Daoy (cell line): ENCODE results near the gene REM2. TPM values are rescaled to one million over a fixed set of nuclear protein-coding genes. Genes with fewer than 3 reads are reported as not detected.
"Not testable (repeated sequence)": the region's sequence is repeated elsewhere in the genome, so short reads cannot be mapped to it uniquely, and the experiment has no call there.

Source experiments
- DNase-seq: peaks from one replicate; pipeline ENCODE4 v3.0.0-alpha.2; 2015; ENCODE audit warnings: low read depth
- total RNA-seq: library from RNA; depleted of rRNA; stranded (reverse); fragments of >200 nt; shearing (Covaris generic); gene quantifications from 2 replicates; pipeline ENCODE4 v1.2.3, GENCODE V29; 2014

The REM2 gene
- total RNA-seq, 1 experiment from 2014 or later, result 0.74 TPM

GRCh38 chr14:22896356-22896755 lies 13.3 kb downstream of the REM2 start:
- DNase-seq, result no peak

- DNase-seq, result no peak
Observed at GRCh38 chr14:22896760-22897159, 13.7 kb downstream of the REM2 start.

GRCh38 chr14:22897357-22897756 lies 14.3 kb downstream of the REM2 start:
- no peak for DNase-seq

- DNase-seq, result peak; percentile 65
Observed at GRCh38 chr14:22898302-22899090, 15.5 kb downstream of the REM2 start.

- peak; percentile 66 for DNase-seq
Observed at GRCh38 chr14:22900081-22900799, 17.2 kb downstream of the REM2 start.

- DNase-seq, result no peak
Observed at GRCh38 chr14:22901799-22902198, 18.8 kb downstream of the REM2 start.

DNA sequence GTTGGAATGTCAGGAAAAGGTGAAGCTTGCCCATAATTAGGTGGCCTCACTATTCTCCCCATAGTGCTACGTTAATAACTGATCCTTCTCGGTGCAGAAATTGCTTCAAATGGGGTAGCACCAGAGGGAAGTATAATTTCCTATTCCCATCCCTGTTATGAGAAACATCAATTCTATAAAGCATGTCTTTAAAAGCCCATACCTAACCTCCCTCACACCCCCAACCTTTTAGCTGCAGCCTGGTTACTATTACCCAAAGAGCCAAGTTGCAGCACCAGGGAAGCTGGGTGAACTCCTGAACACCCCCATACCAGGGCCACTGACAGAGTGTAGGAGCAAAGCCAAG lies 20.7 kb downstream of the REM2 start:
- DNase-seq, result no peak

GRCh38 chr14:22905627-22906026 lies 22.6 kb downstream of the REM2 start:
- no peak for DNase-seq

DNA sequence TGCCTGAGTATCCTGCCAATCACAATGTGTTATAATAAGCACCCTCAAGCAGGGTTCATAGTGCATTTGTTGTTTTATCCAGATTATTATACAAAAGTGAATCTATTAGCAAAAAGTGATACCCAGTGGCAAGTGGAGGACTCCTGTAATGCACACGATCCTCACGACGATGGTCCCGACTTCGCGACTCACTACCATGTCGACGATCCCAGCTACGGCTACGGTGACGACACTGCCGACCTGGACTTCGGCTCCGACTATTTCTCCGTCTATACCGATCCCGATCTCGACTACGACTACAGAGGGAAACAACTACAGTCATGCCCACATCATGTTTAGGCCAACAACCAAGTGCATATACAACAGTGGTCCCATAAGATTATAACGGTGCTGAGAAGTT lies 23.1 kb downstream of the REM2 start:
- DNase-seq, result no peak

DNA sequence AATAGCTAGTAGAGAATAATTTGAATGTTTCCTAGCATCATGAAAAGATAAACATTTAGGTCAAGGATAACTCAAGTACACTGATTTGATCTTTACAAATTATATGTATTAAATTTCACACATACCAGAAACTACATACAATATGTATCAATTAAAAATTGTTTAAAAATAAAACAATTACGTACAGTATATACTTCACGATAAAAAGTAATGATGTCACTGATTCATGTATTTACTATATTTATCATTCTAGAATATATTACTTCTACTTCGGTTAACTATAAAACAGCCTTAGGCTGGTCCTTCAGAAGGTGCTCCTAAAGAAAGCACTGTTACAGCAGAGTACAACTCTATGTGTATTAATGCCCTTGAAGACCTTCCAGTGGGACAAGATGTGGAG lies 24.4 kb downstream of the REM2 start:
- no peak for DNase-seq

- DNase-seq, result no peak
Observed at GRCh38 chr14:22908601-22909000, 25.6 kb downstream of the REM2 start.

DNA sequence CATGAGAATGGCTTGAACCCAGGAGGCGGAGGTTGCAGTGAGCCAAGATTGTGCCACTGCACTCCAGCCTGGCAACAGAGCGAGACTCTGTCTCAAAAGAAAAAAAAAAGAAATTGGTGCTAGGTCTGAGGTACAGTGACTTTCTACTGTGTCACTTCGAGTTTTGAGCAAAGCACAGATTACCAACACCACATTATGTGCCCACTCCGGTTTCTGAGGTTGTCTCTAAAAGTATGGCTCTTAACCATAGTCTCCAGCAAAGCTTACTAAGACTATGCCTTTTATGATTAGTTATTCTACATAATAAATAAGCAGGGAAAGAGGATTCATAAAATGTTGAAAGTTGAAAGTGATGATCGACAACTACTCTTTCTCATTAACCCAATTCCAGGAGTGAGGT lies 27.9 kb downstream of the REM2 start:
- DNase-seq, result no peak

DNA sequence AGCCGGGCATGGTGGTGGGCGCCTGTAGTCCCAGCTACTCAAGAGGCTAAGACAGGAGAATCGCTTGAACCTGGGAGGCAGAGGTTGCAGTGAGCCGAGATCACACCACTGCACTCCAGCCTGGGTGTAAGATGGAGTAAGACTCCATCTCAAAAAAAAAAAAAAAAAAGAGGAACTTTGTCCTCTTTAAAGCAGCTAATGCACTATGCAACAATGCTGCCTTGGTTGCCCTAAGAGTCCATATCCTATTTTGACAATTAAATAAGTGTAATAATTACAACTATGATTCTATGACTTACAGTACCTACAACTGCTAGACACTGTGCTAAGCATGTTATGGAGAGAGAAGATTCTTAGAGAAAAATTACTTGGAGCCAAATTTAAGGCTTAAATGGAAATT lies 31.8 kb downstream of the REM2 start:
- DNase-seq, result not testable (repeated sequence)

GRCh38 chr14:22915886-22916521 lies 33.0 kb downstream of the REM2 start:
- no peak for DNase-seq

GRCh38 chr14:22918804-22919600 lies 36.0 kb downstream of the REM2 start, which contains the start of gene RBM23:
RBM23 (minus strand) TSS chr14:22919149.
- DNase-seq, result peak; percentile 100

DNA sequence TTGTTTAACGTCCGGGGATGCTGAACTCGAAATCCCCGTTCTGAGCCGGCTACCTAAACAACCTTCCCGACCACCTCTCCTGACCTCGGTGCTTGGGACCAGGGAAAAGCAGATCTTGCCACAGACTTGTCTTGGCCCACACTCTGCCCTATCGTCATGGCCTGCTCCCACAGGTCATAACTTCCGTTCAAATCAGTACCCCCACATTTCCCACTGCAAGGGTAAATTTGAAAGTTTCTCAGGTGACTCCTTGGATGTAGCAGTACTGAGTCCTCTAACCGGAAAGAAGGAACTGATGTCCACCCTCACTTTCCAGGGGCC lies 36.5 kb downstream of the REM2 start:
- no peak for DNase-seq

DNA sequence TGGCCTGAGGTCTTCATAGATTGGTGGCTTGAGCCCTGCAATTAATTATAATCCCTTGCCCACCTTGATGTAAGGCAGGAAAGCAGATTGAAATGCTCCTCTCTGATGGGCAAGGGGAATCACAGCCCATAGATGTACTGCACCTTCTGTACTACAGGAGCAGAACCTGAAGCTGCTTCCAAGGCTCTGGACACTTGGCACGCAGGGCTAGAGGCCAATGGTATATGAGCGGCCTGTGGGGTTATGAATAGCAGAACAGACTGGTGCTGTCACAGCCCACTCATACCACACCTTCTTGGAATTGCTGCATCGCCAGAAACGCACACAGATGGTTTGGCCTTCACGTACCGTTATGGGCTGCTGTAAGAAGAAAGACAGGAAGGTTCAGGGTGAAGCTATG lies 37.7 kb downstream of the REM2 start:
- no peak for DNase-seq

GRCh38 chr14:22922294-22922693 lies 39.3 kb downstream of the REM2 start:
- DNase-seq, result no peak

DNA sequence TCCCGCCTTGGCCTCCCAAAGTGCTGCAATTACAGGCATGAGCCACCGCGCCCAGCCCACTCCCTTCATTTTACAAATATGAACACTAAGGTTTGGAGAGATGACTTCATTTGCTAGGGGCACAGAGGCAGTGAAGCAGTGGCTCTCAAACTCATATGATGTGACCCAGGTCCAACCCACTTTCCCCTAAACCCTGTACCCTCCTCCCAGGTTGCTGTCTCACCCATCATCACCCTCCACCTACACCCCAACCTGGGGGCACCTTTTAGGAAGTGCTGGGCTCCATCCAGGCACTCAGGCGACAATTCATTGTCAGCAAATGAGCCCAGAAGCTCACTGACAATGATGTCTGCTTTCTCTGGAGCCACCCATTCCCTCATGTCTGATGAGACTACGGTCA lies 40.7 kb downstream of the REM2 start:
- no peak for DNase-seq

- DNase-seq, result no peak
Observed at GRCh38 chr14:22925513-22925912, 42.5 kb downstream of the REM2 start.

DNA sequence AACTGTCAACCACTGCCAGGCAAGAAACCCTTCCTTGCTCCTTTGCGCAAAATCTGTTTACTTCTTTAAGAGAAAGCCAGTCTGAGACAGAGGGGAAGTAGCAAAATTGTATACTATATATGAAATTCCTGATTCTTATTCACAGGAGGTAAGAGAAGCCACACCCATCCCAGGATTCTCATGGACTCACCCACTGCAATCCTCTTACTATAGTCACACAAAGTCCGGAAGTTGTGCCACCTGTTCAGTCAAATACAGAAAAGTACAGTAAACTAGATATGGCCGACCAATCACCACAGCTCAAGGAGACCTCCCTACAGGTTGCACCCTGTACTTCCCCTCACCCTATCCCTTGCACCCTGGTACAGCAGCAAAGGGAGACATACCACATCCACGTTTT lies 43.3 kb downstream of the REM2 start:
- DNase-seq, result no peak
